ENCODE results near the gene KEL. TPM values are rescaled to one million over a fixed set of nuclear protein-coding genes. Genes with fewer than 3 reads are reported as not detected.

KEL gene
- total and polyA plus RNA-seq, 2 of the 4 experiments (the other 2 are of a cell fraction), result 0.03 TPM; not detected in 1

GRCh38 chr7:142898377-142899170 is 63.6 kb downstream of the KEL start:
- Histone ChIP-seq H3K18ac (ENCODE audit: low read depth, low read length) (no peak overlapping the region), H3K36me3 (ENCODE audit: control insufficient read depth, insufficient read depth, low read length) (no peaks in the 10 kb centered on the region), H3K9me3 (ENCODE audit: control insufficient read depth, insufficient read depth, low read length) (no peaks in the 10 kb centered on the region), H3K27ac (ENCODE audit: insufficient read depth, low read length) (no peak overlapping the region), H3K14ac (replicated peaks; ENCODE audit: low read depth, low read length) (no peak overlapping the region), H2AK5ac (ENCODE audit: low read depth, low read length) (no peak overlapping the region), H2BK20ac (ENCODE audit: low read depth, low read length) (no peak overlapping the region), H4K8ac (ENCODE audit: low read depth in 2 of 2, low read length in 2 of 2) (no peak overlapping the region), H2BK5ac (ENCODE audit: low read depth, low read length, poor library complexity, severe bottlenecking) (no peak overlapping the region), H3K56ac (ENCODE audit: extremely low read depth, insufficient read depth, low read length) (no peak overlapping the region), H2BK15ac (ENCODE audit: low read depth, low read length) (no peak overlapping the region), H2AFZ (replicated peaks; ENCODE audit: low read length, poor library complexity) (no peak overlapping the region), H2AK9ac (replicated peaks; ENCODE audit: low read depth, low read length, poor library complexity) (no peak overlapping the region), H3K79me1 (ENCODE audit: low read depth in 1 of 2, low read length in 2 of 2) (no peaks in the 10 kb centered on the region), H3K4me3 (ENCODE audit: insufficient read depth, low read depth, low read length) (no peak overlapping the region), H3K4me1 (ENCODE audit: control insufficient read depth, insufficient read depth, low read length) (no peaks in the 10 kb centered on the region), H4K91ac (ENCODE audit: insufficient read depth, low read depth, low read length) (no peak overlapping the region), H3K4me2 (ENCODE audit: low read depth, low read length) (no peak overlapping the region), H3K4ac (ENCODE audit: low read depth, low read length) (no peak overlapping the region), H3K9ac (ENCODE audit: low read depth, low read length) (no peak overlapping the region), H4K20me1 (ENCODE audit: insufficient read depth, low read length) (no peaks in the 10 kb centered on the region), H3K9me1 (ENCODE audit: insufficient read depth, low read length) (no peaks in the 10 kb centered on the region), H2BK120ac (ENCODE audit: low read depth, low read length) (no peak overlapping the region), H3K27me3 (ENCODE audit: control insufficient read depth, insufficient read depth, low read length) (no peaks in the 10 kb centered on the region), H3K23ac (ENCODE audit: low read depth, low read length) (no peak overlapping the region), H4K5ac (ENCODE audit: low read depth, low read length) (no peak overlapping the region)
- intact Hi-C loops (cut with micrococcal nuclease), result no loop called here
- ChIA-PET POLR2A (ENCODE audit: unreplicated experiment) (no interaction called here), CTCF (no interaction called here)
- no TSS peak for BruUV-seq (replicated peaks)
- ATAC-seq (ENCODE audit: low read depth), result no peak
- WGBS, 2 experiments (ENCODE audit: extremely low coverage in 2 of 2, insufficient read length in 1 of 2), result no CpG with 5 or more reads among the region's 3 CpGs
- dilution Hi-C loops (cut with HindIII; ENCODE audit: low sequenced_read_pairs, unreplicated experiment), result no loop called here
- no peak for DNase-seq
- TF ChIP-seq CEBPB (IDR thresholded peaks at IDR 0.05; ENCODE audit: low read depth, low read length) (no peak), CHD1 (IDR thresholded peaks at IDR 0.05; ENCODE audit: low read depth, low read length) (no peak), MXI1 (IDR thresholded peaks at IDR 0.05; ENCODE audit: borderline replicate concordance, low read depth, low read length) (no peak), RFX5 (IDR thresholded peaks at IDR 0.05; ENCODE audit: low read depth, low read length) (no peak), BHLHE40 (IDR thresholded peaks at IDR 0.05; ENCODE audit: low read depth, low read length) (no peak), MAZ (IDR thresholded peaks at IDR 0.05; ENCODE audit: borderline replicate concordance, low read depth, low read length) (no peak), MAFK (IDR thresholded peaks at IDR 0.05; ENCODE audit: low read depth, low read length) (no peak), RAD21 (IDR thresholded peaks at IDR 0.05; ENCODE audit: low read length) (no peak), RCOR1 (IDR thresholded peaks at IDR 0.05; ENCODE audit: insufficient replicate concordance, low read length) (no peak), SMC3 (IDR thresholded peaks at IDR 0.05; ENCODE audit: low read depth, low read length) (no peak), FOS (IDR thresholded peaks at IDR 0.05; ENCODE audit: low read depth, low read length) (no peak), NFE2L2 (IDR thresholded peaks at IDR 0.05; ENCODE audit: low read depth, low read length) (no peak), POLR2A (IDR thresholded peaks at IDR 0.05; ENCODE audit: low read depth, low read length) (no peak)
- TF ChIP-seq, protein P1, sequence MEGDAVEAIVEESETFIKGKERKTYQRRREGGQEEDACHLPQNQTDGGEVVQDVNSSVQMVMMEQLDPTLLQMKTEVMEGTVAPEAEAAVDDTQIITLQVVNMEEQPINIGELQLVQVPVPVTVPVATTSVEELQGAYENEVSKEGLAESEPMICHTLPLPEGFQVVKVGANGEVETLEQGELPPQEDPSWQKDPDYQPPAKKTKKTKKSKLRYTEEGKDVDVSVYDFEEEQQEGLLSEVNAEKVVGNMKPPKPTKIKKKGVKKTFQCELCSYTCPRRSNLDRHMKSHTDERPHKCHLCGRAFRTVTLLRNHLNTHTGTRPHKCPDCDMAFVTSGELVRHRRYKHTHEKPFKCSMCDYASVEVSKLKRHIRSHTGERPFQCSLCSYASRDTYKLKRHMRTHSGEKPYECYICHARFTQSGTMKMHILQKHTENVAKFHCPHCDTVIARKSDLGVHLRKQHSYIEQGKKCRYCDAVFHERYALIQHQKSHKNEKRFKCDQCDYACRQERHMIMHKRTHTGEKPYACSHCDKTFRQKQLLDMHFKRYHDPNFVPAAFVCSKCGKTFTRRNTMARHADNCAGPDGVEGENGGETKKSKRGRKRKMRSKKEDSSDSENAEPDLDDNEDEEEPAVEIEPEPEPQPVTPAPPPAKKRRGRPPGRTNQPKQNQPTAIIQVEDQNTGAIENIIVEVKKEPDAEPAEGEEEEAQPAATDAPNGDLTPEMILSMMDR (conservative IDR thresholded peaks at IDR 0.05; ENCODE audit: low read depth, low read length), result no peak
- TF ChIP-seq, protein P2, sequence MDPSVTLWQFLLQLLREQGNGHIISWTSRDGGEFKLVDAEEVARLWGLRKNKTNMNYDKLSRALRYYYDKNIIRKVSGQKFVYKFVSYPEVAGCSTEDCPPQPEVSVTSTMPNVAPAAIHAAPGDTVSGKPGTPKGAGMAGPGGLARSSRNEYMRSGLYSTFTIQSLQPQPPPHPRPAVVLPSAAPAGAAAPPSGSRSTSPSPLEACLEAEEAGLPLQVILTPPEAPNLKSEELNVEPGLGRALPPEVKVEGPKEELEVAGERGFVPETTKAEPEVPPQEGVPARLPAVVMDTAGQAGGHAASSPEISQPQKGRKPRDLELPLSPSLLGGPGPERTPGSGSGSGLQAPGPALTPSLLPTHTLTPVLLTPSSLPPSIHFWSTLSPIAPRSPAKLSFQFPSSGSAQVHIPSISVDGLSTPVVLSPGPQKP (IDR thresholded peaks at IDR 0.05; ENCODE audit: borderline replicate concordance, low read depth, low read length), result no peak
- TF ChIP-seq, protein P3, sequence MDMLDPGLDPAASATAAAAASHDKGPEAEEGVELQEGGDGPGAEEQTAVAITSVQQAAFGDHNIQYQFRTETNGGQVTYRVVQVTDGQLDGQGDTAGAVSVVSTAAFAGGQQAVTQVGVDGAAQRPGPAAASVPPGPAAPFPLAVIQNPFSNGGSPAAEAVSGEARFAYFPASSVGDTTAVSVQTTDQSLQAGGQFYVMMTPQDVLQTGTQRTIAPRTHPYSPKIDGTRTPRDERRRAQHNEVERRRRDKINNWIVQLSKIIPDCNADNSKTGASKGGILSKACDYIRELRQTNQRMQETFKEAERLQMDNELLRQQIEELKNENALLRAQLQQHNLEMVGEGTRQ (IDR thresholded peaks at IDR 0.05; ENCODE audit: low read depth, low read length), result no peak
- in situ Hi-C loops (cut with MboI; ENCODE audit: low sequenced_read_pairs), result no loop called here
